Measurements from ENCODE around the gene HRH2.
"Not testable (repeated sequence)": the region's sequence is repeated elsewhere in the genome, so short reads cannot be mapped to it uniquely, and the experiment has no call there.

Gene HRH2

GRCh38 chr5:175746851-175747250 is 89.0 kb downstream of the HRH2 start:
- DNase-seq: no peak

GRCh38 chr5:175747539-175748060 is 89.7 kb downstream of the HRH2 start:
- no peak for DNase-seq

GRCh38 chr5:175748650-175749049 is 90.8 kb downstream of the HRH2 start:
- no peak for DNase-seq

- no peak for DNase-seq
These were observed 91.7 kb downstream of the HRH2 start for GRCh38 chr5:175749591-175749990.

GRCh38 chr5:175750511-175750931 is 92.7 kb downstream of the HRH2 start:
- DNase-seq: no peak

- no peak for DNase-seq
These were observed 93.5 kb downstream of the HRH2 start for GRCh38 chr5:175751369-175751768.

GRCh38 chr5:175752826-175753535 is 95.1 kb downstream of the HRH2 start:
- DNase-seq: no peak

- no peak for DNase-seq
These were observed 95.9 kb downstream of the HRH2 start for GRCh38 chr5:175753536-175754402.

- not testable (repeated sequence) for DNase-seq
These were observed 102.1 kb downstream of the HRH2 start for GRCh38 chr5:175759991-175760390.

Measured in stimulated activated CD4-positive, alpha-beta T cell treated with anti-CD3 and anti-CD28 coated beads, Interleukin-2, amount 100 ng/mL, for 24 hours (primary cell).